Fibroblast of mammary gland (primary cell): ENCODE data around the gene NCF4.

Experiments used
- DNase-seq: peaks from one replicate; pipeline ENCODE4 v3.0.0-alpha.2; 2010; ENCODE audit warnings: low read depth
- H3K4me3 ChIP-seq: 2 replicates; pipeline ENCODE4 v1.5.1; 2011; ENCODE audit warnings: low read depth, mild to moderate bottlenecking, low read length, moderate library complexity; ENCODE audit not compliant: control insufficient read depth
- CTCF ChIP-seq: conservative IDR thresholded peaks from 2 replicates; pipeline ENCODE4 v1.5.1; 2011; ENCODE audit warnings: low read depth, low read length, inconsistent platforms; ENCODE audit not compliant: control insufficient read depth, insufficient read depth

The NCF4 gene

GRCh38 chr22:36835903-36836302 lies 24.9 kb upstream of the NCF4 start:
- no peak for DNase-seq
- no peak for TF ChIP-seq CTCF

GRCh38 chr22:36838119-36839030 lies 22.4 kb upstream of the NCF4 start:
- no peak overlapping the region for H3K4me3 ChIP-seq
- no peak for DNase-seq
- no peak for TF ChIP-seq CTCF

More at GRCh38 chr22:36835903-36836302, 24.9 kb upstream of the NCF4 start:
- H3K4me3 ChIP-seq, result no peak overlapping the region

GRCh38 chr22:36839356-36840073 lies 21.3 kb upstream of the NCF4 start:
- TF ChIP-seq CTCF, result no peak
- DNase-seq, result peak; percentile 67
- no peak overlapping the region for H3K4me3 ChIP-seq

- TF ChIP-seq CTCF, result no peak
- no peak overlapping the region for H3K4me3 ChIP-seq
- DNase-seq, result no peak
These were observed 20.7 kb upstream of the NCF4 start for GRCh38 chr22:36840106-36840505.

- no peak for DNase-seq
- no peak overlapping the region for H3K4me3 ChIP-seq
- no peak for TF ChIP-seq CTCF
These were observed 14.5 kb upstream of the NCF4 start for GRCh38 chr22:36846271-36846670.

GRCh38 chr22:36846949-36847348 lies 13.9 kb upstream of the NCF4 start:
- TF ChIP-seq CTCF, result no peak
- no peak for DNase-seq
- H3K4me3 ChIP-seq, result no peak overlapping the region
